Fibroblast of mammary gland (primary cell): Measurements from ENCODE around the gene G3BP2.

Experiments used
- DNase-seq: peaks from one replicate; pipeline ENCODE4 v3.0.0-alpha.2; 2010; ENCODE audit warnings: low read depth
- H3K4me3 ChIP-seq: 2 replicates; pipeline ENCODE4 v1.5.1; 2011; ENCODE audit warnings: low read depth, mild to moderate bottlenecking, low read length, moderate library complexity; ENCODE audit not compliant: control insufficient read depth
- CTCF ChIP-seq: conservative IDR thresholded peaks from 2 replicates; pipeline ENCODE4 v1.5.1; 2011; ENCODE audit warnings: low read depth, low read length, inconsistent platforms; ENCODE audit not compliant: control insufficient read depth, insufficient read depth

The G3BP2 gene

GRCh38 chr4:75643651-75644050 lies 29.6 kb downstream of the G3BP2 start:
- TF ChIP-seq CTCF, result no peak
- no peak for DNase-seq
- no peak overlapping the region for H3K4me3 ChIP-seq

GRCh38 chr4:75639124-75639695 lies 34.0 kb downstream of the G3BP2 start:
- no peak for TF ChIP-seq CTCF
- H3K4me3 ChIP-seq, result no peak overlapping the region
- peak; percentile 33 for DNase-seq

GRCh38 chr4:75637827-75638226 lies 35.4 kb downstream of the G3BP2 start:
- no peak overlapping the region for H3K4me3 ChIP-seq
- no peak for DNase-seq
- no peak for TF ChIP-seq CTCF

- DNase-seq, result no peak
- TF ChIP-seq CTCF, result no peak
- H3K4me3 ChIP-seq, result no peak overlapping the region
Measured at GRCh38 chr4:75637176-75637575, 36.0 kb downstream of the G3BP2 start.

GRCh38 chr4:75634951-75635350 lies 38.3 kb downstream of the G3BP2 start:
- peak; percentile 57 for DNase-seq
- no peak overlapping the region for H3K4me3 ChIP-seq
- TF ChIP-seq CTCF, result no peak

GRCh38 chr4:75634281-75634680 lies 38.9 kb downstream of the G3BP2 start:
- TF ChIP-seq CTCF, result no peak
- DNase-seq, result peak; percentile 40
- no peak overlapping the region for H3K4me3 ChIP-seq

GRCh38 chr4:75633846-75634245 lies 39.4 kb downstream of the G3BP2 start:
- no peak overlapping the region for H3K4me3 ChIP-seq
- TF ChIP-seq CTCF, result no peak
- peak; percentile 49 for DNase-seq
